HG02973 (cell line): ENCODE measurements around the gene DFFB.
A peak's percentile ranks its signal among the peaks of the same experiment; 100 is the strongest.

Experiments
- ATAC-seq: cut with Tn5 transposase; IDR thresholded peaks from one replicate; pipeline ENCODE4 v1.9.1; 2021; ENCODE audit warnings: moderate library complexity; ENCODE audit not compliant: unreplicated experiment

DFFB gene

DNA sequence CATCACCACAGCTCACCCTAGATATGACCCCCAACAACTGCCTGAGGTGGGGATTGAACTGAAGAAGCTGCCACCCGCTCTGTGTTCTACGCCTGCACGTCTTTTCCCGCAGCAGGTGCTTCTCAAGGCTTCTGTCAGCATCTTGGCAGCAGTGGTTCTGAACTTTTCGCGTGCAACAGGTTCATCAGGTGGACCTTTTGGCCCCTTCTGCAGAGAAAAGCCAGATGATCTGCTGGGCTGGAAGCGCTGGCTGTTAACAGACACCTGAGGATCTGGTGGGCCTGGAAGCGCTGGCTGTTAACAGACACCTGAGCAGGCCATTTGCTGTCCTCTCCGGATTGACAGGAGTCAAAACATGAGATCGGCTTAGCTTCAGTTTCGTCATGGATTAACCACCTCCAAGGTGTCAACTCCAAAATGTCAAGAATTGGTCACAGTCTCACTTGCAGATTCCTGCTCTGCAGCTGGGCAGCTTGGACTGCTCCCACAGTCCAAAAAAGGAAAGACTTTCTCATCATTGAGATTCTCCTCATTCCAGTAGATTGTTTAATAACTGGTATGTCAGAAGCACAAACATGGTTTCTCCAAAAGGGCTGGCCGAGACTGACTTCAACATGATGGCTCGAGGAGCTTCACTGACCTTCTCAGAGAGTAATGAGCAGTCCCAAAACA, 38.1 kb downstream of the DFFB start:
- no peak for ATAC-seq

DNA sequence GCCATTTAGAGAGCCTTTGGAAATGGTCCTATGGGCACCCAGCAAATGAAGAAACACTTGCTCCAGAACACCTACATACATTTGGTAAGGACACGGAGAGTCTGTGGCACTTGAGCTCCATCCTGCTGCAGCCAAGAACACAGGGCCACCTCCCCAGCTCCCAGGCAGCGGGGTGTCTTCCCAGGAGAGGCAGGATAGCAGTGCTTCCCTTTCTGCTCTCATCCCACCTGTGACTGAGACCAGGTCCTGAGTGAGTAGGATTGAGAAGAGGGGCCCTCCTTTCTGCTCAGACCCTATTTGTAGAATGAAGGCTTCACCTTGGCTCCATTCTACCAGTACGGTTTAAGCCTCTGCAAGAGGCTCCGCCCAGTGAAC, 38.7 kb downstream of the DFFB start:
- no peak for ATAC-seq

DNA sequence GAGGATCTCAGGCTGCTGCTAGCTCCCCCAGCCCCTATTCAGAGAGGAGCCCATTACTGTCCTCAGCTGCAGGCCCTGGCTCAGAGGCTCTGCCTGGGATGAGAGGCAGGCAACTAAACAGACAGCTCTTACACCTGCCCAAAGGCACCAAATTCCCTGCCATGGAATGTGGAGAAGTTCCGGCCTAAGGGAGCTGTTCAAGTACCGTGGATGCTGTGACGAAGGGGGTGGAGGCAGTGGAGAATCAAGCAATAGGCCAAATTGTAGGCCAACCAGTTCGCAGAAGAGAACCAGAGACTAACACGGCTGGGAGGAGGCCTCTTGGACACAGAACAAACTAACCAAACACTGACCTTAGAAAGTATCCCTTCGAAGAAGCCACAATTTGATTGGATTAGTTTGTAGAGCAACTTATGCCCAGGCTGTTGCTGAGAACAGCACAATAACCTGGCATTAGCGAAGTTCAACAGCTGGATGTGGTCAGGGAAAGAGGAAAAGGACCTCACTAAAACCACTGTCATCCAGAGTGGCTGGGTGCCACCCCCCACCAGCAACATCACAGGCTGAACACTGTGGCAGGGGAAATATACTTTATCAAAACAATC, 39.2 kb downstream of the DFFB start:
- ATAC-seq: no peak

DNA sequence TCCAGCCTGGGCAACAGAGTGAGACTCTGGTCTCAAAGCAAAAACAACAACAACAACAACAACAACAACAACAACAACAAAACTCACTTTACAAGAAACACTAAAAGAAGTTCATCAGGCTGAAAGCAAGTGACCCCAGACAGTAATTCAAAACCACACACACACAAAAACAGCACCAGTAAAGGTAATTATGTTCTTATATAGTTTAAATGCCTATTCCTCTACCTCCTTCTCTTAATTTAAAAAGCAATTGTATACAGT, 41.1 kb downstream of the DFFB start:
- ATAC-seq: no peak

DNA sequence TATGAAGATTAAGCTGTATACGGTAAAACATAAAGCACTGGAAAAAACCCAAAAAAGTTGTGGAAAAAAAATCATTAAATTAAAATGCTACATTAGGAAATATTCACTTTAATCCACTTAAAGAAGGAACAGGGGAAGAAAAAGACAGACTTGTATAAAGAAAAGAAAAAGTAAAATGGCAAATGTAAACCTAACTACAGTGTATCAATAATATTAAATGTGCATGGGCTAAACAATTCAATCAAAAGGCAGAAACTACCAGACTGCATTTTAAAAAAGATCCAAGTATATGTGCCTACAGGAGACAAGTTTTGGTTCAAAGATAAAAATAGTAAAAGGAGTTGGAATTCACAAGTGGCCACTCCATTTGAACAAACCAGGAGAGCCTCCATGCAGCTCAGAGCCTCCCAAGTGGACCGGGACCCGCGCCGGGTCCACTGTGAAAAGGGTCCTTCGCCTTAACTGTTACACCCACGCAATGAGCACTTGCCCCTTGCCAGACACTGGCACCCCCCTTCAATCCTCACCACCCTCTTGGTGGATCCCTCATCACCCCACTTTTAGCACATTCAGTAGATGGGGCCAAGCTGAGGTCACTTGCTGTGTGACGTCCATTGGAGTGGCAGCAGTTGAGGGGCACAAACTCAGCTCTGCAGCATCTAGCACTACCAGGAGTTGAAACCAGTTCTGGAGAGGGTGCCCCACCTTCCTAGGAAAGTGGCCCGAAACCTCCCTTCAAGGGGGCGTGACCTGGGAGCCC, 41.9 kb downstream of the DFFB start:
- no peak for ATAC-seq

DNA sequence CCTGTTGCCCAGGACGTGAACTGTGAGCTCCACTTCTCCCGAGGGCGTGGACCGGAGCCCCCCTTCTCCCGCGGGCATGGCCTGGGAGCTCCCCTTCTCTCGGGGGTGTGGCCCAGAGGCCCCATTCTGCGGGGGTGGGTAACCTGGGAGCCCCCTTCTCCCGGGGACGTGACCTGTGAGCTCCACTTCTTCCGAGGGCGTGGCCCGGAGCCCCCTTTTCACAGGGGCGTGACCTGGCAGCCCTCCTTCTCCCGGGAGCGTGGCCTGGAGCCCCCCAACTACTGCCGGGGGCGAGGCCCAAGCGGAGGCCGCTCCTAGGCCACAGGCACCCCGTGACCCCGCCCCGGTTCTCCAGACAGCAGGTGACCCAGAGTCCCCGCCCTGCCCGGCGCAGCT, 42.5 kb downstream of the DFFB start:
- no peak for ATAC-seq

DNA sequence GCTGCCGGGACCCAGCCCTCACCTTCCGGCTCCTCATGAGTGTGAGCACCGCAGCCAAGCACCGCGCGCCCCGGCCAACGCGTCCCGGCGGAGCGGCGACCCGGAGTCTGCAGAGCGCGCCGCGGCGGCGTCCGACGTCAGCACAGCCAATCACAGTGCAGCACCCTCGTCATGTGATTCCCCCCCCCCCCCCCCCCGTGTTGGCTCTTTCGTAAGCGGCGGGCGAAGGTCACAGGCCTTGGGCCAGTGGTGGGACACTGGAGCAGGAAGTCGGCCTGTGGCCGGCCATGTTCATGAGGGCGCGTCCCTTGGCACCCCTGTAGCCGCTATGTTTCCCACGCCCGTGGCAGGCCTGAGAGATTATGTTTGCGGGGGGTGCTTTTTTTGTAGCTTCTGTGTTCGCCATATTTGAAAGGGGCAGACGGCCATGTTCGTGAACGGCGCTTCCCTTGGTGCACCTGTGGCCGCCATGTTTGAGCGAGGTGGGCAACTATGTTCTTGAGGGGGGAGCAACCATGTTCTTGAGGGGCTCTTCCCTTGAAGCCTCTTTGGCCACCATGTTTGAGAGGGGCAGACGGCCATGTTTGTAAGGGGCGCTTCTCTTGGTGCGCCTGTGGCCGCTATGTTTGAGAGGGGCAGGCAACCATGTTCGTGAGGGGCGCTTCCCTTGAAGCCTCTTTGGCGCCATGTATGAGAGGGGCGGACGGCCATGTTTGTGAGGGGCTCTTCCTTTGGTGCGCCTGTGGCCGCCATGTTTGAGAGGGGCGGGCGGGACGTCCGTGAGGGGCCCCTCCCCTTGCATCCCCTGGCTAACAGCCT, 43.1 kb downstream of the DFFB start, which contains the start of gene C1orf174:
C1orf174 (minus strand) TSS at position 123 of the 819 bp plus-strand sequence; CDS start at position 37, 86 bp downstream.
- peak; percentile 62 for ATAC-seq

DNA sequence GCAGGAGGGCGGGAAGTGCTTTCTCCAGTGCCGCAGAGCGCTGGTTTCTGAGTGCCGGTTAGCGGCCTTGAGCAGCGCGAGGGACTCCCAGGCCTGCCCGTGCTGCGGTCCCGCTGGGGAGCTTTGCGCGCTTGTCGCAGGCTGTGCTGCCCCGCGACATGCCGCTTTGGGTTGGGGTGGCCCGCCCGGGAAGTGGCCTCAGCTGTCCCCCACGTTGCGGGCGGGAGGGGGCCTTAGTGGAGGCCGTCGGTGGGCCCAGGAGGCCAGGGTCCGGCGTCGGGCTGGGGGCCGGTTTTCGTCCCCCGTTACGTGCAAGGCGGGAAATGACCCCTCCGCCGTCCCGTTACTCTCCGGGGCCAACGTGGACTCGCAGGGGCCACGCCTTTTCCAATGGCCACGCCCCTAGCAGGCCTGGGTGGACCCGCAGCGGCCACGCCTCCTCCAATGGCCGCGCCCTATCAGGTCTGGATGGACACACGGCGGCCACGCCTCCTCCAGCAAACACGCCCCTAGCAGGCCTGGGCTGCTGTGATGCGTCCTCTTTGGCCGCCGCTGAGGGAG, 43.8 kb downstream of the DFFB start:
- ATAC-seq: peak; percentile 52

DNA sequence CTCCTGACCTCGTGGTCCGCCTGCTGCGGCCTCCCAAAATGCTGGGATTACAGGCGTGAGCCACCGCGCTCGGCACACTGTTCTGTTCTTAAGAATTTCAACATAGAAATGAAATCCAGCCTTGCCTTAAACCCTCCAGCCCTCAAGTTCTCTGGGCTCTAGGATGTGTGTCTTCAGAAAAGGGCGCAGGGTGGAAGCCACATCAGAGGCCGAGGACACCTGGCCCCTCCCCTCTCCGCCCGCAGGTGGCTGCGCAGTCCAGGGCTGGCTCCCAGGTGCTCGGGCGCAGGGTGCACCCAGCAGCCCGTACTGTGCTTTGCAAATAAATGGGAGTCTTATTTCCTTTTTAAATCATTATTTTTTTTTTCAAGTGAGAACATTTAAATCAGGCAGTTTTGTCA, 44.8 kb downstream of the DFFB start:
- no peak for ATAC-seq

DNA sequence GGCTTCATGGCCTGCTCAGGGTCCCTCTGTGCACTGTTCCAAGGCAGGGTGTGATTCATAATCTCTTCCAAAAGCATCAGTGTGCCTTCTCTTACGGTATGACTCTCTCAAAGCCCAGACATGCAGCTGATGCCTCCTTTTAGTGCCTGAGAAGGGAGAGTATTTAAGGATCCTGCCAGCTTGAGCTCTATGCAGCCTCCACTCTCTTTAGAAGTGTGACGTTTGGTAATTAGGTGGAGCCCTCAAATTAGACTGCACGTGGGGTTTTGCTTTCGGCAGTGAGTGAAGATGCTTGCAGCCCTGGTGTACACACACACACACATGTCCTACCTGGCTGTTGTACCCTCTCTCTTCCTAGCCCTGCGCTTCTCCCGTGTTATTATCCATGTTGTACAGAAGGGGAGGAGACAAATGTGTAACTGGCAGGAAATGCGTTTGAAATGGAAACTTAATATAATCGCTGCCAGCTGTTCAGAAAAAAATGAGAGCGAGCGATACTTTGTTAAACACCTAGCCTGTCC, 45.4 kb downstream of the DFFB start:
- ATAC-seq: no peak

DNA sequence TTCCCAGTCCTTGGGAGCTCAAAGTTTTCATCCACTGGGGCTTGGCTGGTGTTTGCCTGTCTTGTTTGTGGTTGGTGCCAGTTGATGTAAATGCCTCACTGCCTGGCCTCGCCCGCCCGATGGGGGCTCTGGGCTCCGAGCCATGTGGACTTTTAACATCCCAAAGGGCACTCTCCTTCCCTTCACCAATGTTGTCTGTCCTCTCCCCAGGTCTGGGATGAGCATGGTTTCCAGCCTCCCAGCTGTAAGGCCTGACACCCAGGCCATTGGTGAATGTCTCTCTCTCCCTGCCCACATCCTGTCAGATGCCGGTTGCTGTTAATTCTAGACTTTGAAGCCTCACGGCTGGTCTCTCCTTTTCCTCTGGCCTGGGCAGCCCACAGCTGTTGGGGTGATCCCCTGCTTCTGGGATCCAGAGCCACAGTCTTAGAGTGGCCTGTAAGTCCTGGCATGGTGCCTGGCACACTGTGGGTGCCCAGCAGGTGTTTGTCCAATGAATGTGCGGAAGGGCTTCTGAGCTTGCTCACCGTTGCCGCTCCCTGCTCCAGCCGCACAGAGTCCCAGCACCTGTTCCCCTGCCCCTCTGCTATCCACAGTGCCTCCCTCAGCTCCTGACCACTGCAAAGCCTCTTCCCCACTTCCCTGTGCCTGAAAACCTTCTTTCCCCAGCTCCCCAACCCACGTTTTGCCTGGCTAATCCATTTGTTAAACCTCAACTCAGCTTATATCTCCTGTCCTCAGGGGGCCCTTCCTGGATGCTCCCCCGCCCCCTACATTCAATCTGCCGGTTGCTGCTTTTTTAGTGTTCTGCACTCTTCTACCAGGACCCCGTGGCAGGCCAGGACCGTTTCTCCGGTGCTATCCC, 46.1 kb downstream of the DFFB start:
- ATAC-seq: no peak

DNA sequence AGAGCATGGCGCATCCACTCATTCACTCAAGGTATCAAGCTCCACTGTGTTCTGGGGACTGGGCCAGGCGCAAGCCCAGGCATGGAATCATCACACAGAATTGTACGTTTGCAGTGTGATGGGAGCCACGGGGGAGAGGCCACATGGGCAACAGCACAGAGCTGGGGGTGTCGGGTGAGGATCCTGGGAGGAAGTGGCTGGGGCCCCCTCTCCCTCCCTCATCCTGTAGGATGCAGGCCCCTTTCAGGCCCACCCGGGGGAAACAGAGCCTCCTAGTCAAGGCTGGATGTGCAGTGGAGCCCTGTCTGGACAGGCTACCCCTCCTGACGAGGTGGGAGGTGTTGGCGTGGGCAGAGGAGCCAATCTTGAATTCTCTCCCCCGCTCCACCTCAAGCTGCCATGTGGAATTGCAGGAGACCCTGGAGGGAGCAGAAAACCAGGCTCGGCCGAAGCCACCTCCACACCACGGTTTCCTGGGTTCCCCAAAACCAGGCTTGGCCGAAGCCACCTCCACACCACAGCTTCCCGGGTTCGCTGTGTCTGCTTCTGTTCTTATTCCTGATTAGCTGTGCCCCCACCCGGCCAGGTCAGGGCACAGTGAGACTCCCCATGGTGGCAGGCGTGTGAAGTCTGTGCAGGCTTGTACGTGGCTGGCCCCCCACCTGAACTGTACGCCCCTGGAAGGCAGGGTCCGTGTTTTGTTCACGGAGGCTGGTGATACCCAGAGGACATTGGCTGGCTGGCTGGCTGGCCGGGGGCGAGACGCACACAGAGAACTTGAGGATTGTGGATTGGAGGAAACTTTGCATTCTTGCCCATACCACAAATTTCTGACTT, 46.9 kb downstream of the DFFB start:
- no peak for ATAC-seq

DNA sequence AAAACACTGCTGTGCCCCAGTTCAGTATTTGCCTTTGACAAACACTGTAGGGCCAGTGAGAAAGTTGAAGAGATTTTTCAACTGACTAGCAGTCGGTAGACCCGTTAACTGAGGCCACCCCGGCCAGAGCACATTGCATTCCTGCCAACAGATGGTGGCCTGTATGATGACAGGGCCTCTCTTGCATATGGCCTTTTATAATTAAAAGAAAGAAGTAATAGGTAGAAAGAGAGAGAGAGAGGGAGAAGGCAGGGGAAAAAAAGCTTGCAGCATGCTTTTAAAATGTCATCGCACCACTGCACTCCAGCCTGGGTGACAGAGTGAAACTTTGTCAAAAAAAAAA, 47.5 kb downstream of the DFFB start:
- no peak for ATAC-seq

DNA sequence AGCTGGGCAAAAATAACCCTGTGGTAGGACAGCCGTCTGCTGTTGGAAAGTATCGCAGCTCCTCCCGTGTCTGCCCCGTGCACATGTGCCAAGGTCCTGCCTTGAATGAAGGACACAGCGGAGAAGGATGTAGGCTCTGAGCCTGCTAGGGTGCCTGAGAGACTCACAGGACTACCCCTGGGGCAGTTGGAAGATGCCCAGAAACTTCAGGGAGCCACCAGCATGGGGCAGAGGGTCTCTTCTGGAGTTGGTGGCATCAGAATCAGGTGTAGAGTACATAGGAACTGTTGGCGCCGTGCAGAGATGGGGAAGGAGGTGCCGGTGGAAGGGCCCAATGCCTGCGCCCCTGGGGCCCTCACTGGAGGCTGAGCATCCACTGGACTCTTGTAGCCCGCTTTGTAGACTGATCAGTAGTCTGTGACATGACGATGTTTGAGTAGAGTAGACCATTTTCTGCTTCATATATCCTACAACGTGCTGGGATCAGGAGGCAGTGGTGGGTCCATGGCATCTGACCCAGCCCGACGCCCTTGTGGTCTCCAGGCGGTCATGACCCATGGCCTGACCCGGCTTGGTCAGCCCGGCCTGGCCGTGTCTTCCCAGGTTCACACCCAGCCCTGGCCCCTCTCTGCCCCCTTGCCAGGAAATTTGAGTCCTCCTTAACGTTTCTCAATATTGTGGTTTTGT, 48.1 kb downstream of the DFFB start:
- no peak for ATAC-seq

DNA sequence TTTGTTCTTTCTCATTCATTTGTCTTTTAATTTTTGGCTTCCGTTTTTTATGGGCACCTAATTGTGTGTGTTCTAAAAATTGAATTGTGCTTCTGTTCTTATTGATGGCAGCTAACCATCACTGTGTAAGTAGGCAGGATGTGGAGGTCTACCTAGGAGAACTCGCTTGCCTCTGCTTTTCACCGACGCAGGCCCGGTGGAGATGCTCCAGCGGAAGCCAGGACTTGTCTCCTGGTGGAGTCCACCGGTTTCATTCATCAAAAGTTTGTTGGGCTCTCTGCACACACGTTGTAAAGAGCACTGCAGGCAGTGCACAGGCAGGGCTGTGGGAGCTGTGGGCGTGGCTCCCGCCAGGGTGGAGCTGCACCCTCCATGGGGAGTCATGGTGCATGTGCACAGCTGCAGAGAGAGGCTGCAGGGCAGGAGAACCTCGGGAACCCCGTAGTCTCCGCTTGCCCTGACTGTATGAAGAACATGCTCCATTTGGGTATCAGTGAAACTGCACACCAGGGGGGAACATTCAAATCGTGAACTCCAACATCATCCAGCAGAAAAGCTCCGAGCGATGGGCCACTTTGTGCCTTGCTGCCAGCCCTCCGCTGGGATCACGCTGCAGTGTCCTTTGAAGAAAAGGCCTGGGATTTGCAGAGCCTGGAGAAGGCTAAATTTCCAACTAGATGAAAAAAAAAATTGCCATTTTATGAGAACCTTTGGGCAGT, 48.8 kb downstream of the DFFB start:
- ATAC-seq: no peak

DNA sequence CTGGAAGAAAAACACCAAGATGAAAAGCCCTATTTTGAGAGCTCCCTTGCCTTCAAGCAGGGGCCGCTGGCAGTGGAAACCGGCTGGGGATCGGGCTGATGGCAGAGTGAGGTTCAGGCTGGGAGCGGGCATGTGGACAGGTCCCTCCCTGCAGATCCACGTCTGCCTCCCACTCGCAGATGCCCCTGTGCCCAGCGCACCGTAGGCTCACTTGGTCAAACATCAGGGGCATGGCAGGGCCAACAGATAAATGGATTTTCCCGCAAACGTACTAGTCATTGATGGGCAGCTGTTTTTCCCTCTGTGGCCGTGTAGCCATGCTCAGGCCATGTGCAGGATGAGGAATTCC, 49.4 kb downstream of the DFFB start:
- ATAC-seq: no peak

DNA sequence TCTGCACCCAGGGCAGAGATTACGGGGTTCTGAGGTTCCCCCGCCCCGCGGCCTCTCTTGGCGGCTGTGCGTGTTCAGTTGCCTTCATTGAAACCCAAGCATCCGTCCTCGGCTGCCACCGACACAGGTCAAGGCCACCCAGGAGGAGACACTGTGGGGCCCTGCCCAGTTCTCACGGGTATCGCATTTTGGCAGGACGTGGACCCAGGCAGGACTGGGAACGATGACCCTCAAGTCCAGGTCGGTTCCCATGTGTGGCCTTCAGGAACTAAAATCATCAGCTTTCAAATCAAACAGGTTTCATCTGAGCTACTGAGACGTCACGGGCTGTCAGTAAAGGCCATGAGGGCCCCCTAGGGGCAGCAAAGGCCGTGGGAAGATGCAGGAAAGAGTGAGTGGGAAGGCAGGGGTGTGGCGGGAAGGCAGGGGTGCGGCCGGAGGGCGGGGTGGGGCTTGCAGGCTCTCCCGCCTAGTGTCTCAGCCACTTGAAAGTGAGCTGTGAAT, 49.8 kb downstream of the DFFB start:
- no peak for ATAC-seq

DNA sequence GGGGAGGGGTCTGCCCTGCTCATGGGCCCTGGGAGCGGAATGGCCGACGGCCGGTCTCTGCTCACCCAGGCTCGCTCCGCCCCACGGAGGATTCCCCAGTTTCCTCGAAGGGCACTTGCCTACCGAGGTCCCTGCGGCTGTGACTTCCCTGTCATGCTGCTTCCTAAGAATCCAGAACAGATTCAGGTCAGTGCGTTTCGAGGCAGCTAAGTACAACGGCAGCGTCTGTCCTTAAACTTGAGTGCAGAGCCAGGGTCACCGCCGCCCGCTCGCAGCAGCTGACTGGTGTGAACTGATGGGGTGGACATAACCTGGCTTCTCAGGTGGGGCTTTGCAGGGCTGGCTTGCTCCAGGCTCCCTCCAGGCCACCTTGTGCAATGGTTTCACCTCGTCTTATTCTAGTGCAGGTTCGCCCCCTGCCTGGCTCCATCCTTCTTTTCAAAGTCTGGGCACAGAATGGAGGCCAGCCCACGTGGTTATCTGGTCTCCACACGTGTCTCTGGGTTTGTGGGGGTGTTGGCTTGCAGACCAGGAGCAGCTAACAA, 50.4 kb downstream of the DFFB start:
- ATAC-seq: no peak
